GM18498 (cell line): ENCODE measurements around the gene CACNA1G.

ENCODE experiments used
- ATAC-seq: cut with Tn5 transposase; IDR thresholded peaks from one replicate; pipeline ENCODE4 v1.9.1; 2021; ENCODE audit warnings: mild to moderate bottlenecking, moderate library complexity; ENCODE audit not compliant: unreplicated experiment

The CACNA1G gene

GRCh38 chr17:50547035-50547735, 13.3 kb upstream of the CACNA1G start, which contains the start of gene SPATA20:
SPATA20 (plus strand) TSS chr17:50547174; CDS start chr17:50547209, 35 bp downstream.
- peak; percentile 75 for ATAC-seq

- no peak for ATAC-seq
Observed at GRCh38 chr17:50547736-50548083, 12.8 kb upstream of the CACNA1G start.

- no peak for ATAC-seq
Observed at GRCh38 chr17:50548831-50549230, 11.7 kb upstream of the CACNA1G start.

GRCh38 chr17:50549256-50549941, 11.1 kb upstream of the CACNA1G start:
- no peak for ATAC-seq

- no peak for ATAC-seq
Observed at GRCh38 chr17:50549969-50550368, 10.5 kb upstream of the CACNA1G start.

- no peak for ATAC-seq
Observed at GRCh38 chr17:50550661-50551432, 9.7 kb upstream of the CACNA1G start.

GRCh38 chr17:50551433-50551815, 9.1 kb upstream of the CACNA1G start:
- ATAC-seq: no peak

GRCh38 chr17:50551884-50552283, 8.6 kb upstream of the CACNA1G start:
- ATAC-seq: no peak

- no peak for ATAC-seq
Observed at GRCh38 chr17:50554201-50554600, 6.3 kb upstream of the CACNA1G start.

GRCh38 chr17:50556803-50557202, 3.7 kb upstream of the CACNA1G start:
- no peak for ATAC-seq

GRCh38 chr17:50557630-50558029, 2.9 kb upstream of the CACNA1G start:
- ATAC-seq: no peak

- ATAC-seq: no peak
Observed at GRCh38 chr17:50558091-50558490, 2.4 kb upstream of the CACNA1G start.

GRCh38 chr17:50558581-50558940, 2.0 kb upstream of the CACNA1G start:
- ATAC-seq: no peak

- ATAC-seq: no peak
Observed at GRCh38 chr17:50558941-50559614, 1.4 kb upstream of the CACNA1G start.

GRCh38 chr17:50559674-50560184, 786 bp upstream of the CACNA1G start:
- ATAC-seq: no peak

- ATAC-seq: peak; percentile 13
Observed at GRCh38 chr17:50560931-50561745, 623 bp downstream of the CACNA1G start.

GRCh38 chr17:50561746-50562141, 1.2 kb downstream of the CACNA1G start:
- no peak for ATAC-seq

GRCh38 chr17:50562242-50563091, 2.0 kb downstream of the CACNA1G start:
- no peak for ATAC-seq

- ATAC-seq: no peak
Observed at GRCh38 chr17:50563092-50563511, 2.6 kb downstream of the CACNA1G start.
